ENCODE data around the gene PSMD7.
"Not testable (repeated sequence)": the region's sequence is repeated elsewhere in the genome, so short reads cannot be mapped to it uniquely, and the experiment has no call there.

The PSMD7 gene

GRCh38 chr16:74297145-74297665 is 591 bp downstream of the PSMD7 start:
- no peak for DNase-seq

- no peak for DNase-seq
Observed at GRCh38 chr16:74298104-74298503, 1.5 kb downstream of the PSMD7 start.

GRCh38 chr16:74302341-74302740 is 5.7 kb downstream of the PSMD7 start:
- no peak for DNase-seq

GRCh38 chr16:74304164-74304834 is 7.7 kb downstream of the PSMD7 start:
- no peak for DNase-seq

GRCh38 chr16:74304835-74305176 is 8.2 kb downstream of the PSMD7 start:
- DNase-seq: no peak

- no peak for DNase-seq
Observed at GRCh38 chr16:74305281-74305680, 8.7 kb downstream of the PSMD7 start.

- no peak for DNase-seq
Observed at GRCh38 chr16:74305978-74306784, 9.6 kb downstream of the PSMD7 start.

- DNase-seq: no peak
Observed at GRCh38 chr16:74307383-74307782, 10.8 kb downstream of the PSMD7 start.

- peak; percentile 20 for DNase-seq
Observed at GRCh38 chr16:74309789-74310781, 13.5 kb downstream of the PSMD7 start.

GRCh38 chr16:74315059-74315458 is 18.4 kb downstream of the PSMD7 start:
- DNase-seq: no peak

- no peak for DNase-seq
Observed at GRCh38 chr16:74320707-74321106, 24.1 kb downstream of the PSMD7 start.

- no peak for DNase-seq
Observed at GRCh38 chr16:74321356-74321755, 24.7 kb downstream of the PSMD7 start.

- DNase-seq: no peak
Observed at GRCh38 chr16:74322301-74322710, 25.7 kb downstream of the PSMD7 start.

- DNase-seq: not testable (repeated sequence)
Observed at GRCh38 chr16:74324777-74325176, 28.2 kb downstream of the PSMD7 start.

GRCh38 chr16:74325641-74326040 is 29.0 kb downstream of the PSMD7 start:
- DNase-seq: no peak

GRCh38 chr16:74328346-74328745 is 31.7 kb downstream of the PSMD7 start:
- not testable (repeated sequence) for DNase-seq

GRCh38 chr16:74332469-74332868 is 35.9 kb downstream of the PSMD7 start:
- not testable (repeated sequence) for DNase-seq

GRCh38 chr16:74337506-74337905 is 40.9 kb downstream of the PSMD7 start:
- DNase-seq: not testable (repeated sequence)

GRCh38 chr16:74339226-74339625 is 42.6 kb downstream of the PSMD7 start:
- DNase-seq: not testable (repeated sequence)

GRCh38 chr16:74353038-74353437 is 56.4 kb downstream of the PSMD7 start:
- not testable (repeated sequence) for DNase-seq
